ENCODE data around the gene CRYGB. TPM values are rescaled to one million over a fixed set of nuclear protein-coding genes. Genes with fewer than 3 reads are reported as not detected.

The CRYGB gene
- total RNA-seq, 4 donors from 2014 or later = not detected

GRCh38 chr2:208093128-208093527 is 52.8 kb downstream of the CRYGB start:
- no peaks in the 10 kb centered on the region for H3K27me3 ChIP-seq
- intact Hi-C loops (cut with DNase I; ENCODE audit: low total_unique reads) = no loop called here
- no peak for TF ChIP-seq POLR2AphosphoS5 (IDR thresholded peaks at IDR 0.05)
- TF ChIP-seq EP300 (IDR thresholded peaks at IDR 0.05; ENCODE audit: low read depth) = no peak
- TF ChIP-seq CTCF (IDR thresholded peaks at IDR 0.05) = no peak
- no peak for TF ChIP-seq POLR2A (IDR thresholded peaks at IDR 0.05)
- in situ Hi-C loops (cut with MboI; ENCODE audit: low pct_ligation_motif_present in 1 of 4, low pct_unique_long_range_greater_than_20kb in 1 of 4, low sequenced_read_pairs in 3 of 4) = no loop called here
- no peak overlapping the region for H3K4me3 ChIP-seq
- no peak for DNase-seq
- no peaks in the 10 kb centered on the region for H3K36me3 ChIP-seq
- no peaks in the 10 kb centered on the region for H3K4me1 ChIP-seq
- peaks cover 0 to 3% of the 10 kb centered on the region in 2 donors for H3K9me3 ChIP-seq
- no peak overlapping the region for H3K27ac ChIP-seq

Other genes with a start within 250 kb of the CRYGB start
- gene PLEKHM3, start 120.6 kb downstream of the CRYGB start, total RNA-seq = 10 to 100 TPM; 19.1 to 26.5 (median 24.0) TPM
- not detected for gene CRYGD, start 21.6 kb downstream of the CRYGB start, total RNA-seq
- not detected for gene CRYGC, start 16.3 kb downstream of the CRYGB start, total RNA-seq
- gene CRYGA, start 17.4 kb upstream of the CRYGB start, total RNA-seq = not detected
- gene C2orf80, start 43.9 kb upstream of the CRYGB start, total RNA-seq = not detected
- 100 to 1,000 TPM in 3 of 4 donors, 10 to 100 TPM in 1; 47.9 to 164 (median 136) TPM for gene IDH1, start 108.9 kb upstream of the CRYGB start, total RNA-seq
- 10 to 100 TPM; 11.9 to 35.6 (median 18.0) TPM for gene PIKFYVE, start 120.1 kb upstream of the CRYGB start, total RNA-seq